ENCODE data around the gene BCL2L12. TPM values are rescaled to one million over a fixed set of nuclear protein-coding genes. Genes with fewer than 3 reads are reported as not detected.

Gene BCL2L12
- total and polyA plus RNA-seq, 2 of the 13 experiments (the other 11 are each of a cell fraction or from before 2014, with no cell fraction given) = 26.8 to 40.8 TPM

GRCh38 chr19:49641688-49642491 is 23.8 kb upstream of the BCL2L12 start, which contains the start of gene SCAF1 (continued):
- TF ChIP-seq SNAPC4 (CRISPR knock-in tag; IDR thresholded peaks at IDR 0.05) = peak; percentile 65; the same call in 1 of the 2 replicates
- TF ChIP-seq ZNF101 (CRISPR knock-in tag; IDR thresholded peaks at IDR 0.05; ENCODE audit: borderline replicate concordance, low read depth) = no peak
- TF ChIP-seq IKZF1 (IDR thresholded peaks at IDR 0.05) = no peak
- no peak for TF ChIP-seq ZNF280B (CRISPR knock-in tag; IDR thresholded peaks at IDR 0.05; ENCODE audit: borderline replicate concordance)
- TF ChIP-seq SKI (IDR thresholded peaks at IDR 0.05; ENCODE audit: partially characterized antibody) = peak; percentile 64
- 0 out of 2 replicates have a peak, but pooled peaks have one; percentile 23 for TF ChIP-seq HIVEP1 (CRISPR knock-in tag; IDR thresholded peaks at IDR 0.05)
- TF ChIP-seq ZSCAN29 (CRISPR knock-in tag; conservative IDR thresholded peaks at IDR 0.05) = no peak
- 0 out of 2 replicates have a peak, but pooled peaks have one; percentile 28 for TF ChIP-seq ZNF333 (CRISPR knock-in tag; IDR thresholded peaks at IDR 0.05; ENCODE audit: borderline replicate concordance)
- no peak for TF ChIP-seq ZNF17 (CRISPR knock-in tag; IDR thresholded peaks at IDR 0.05)
- no peak for TF ChIP-seq RBAK (CRISPR knock-in tag; IDR thresholded peaks at IDR 0.05)
- TF ChIP-seq POGK (CRISPR knock-in tag; conservative IDR thresholded peaks at IDR 0.05) = peak; percentile 75
- no peak for TF ChIP-seq MTF1 (CRISPR knock-in tag; IDR thresholded peaks at IDR 0.05)
- no peak for TF ChIP-seq HMG20A (CRISPR knock-in tag; IDR thresholded peaks at IDR 0.05; ENCODE audit: borderline replicate concordance)
- TF ChIP-seq ZNF749 (CRISPR knock-in tag; IDR thresholded peaks at IDR 0.05; ENCODE audit: borderline replicate concordance) = no peak
- no peak for TF ChIP-seq ZNF746 (CRISPR knock-in tag; IDR thresholded peaks at IDR 0.05)
- no peak; the same call in 1 of the 2 replicates for TF ChIP-seq ZNF329 (CRISPR knock-in tag; IDR thresholded peaks at IDR 0.05; ENCODE audit: low read depth)
- peak; percentile 84 for TF ChIP-seq POLR2G (IDR thresholded peaks at IDR 0.05; ENCODE audit: low read depth, low read length)
- no peak for TF ChIP-seq ZNF138 (CRISPR knock-in tag; IDR thresholded peaks at IDR 0.05; ENCODE audit: low read depth)
- TF ChIP-seq ZFP91 (CRISPR knock-in tag; IDR thresholded peaks at IDR 0.05; ENCODE audit: borderline replicate concordance) = peak; percentile 77

Measured in HepG2 (cell line).